Gastrocnemius medialis (tissue), 4 donors: ENCODE data around the gene STARD8. TPM values are rescaled to one million over a fixed set of nuclear protein-coding genes. Genes with fewer than 3 reads are reported as not detected.
A peak's percentile ranks its signal among the peaks of the same experiment; 100 is the strongest.

Experiments
- ATAC-seq, 2 donors: fragments of 150-250 bp; one replicate each; pipeline ENCODE4 v1.9.1; 2016
- DNase-seq, 2 donors: peaks; one replicate each; pipeline ENCODE4 v3.0.0-alpha.2; 2019
- H3K27ac ChIP-seq, 4 donors: fragments of 200-600 bp; sonication (generic); 1 replicate in 1 of 4; 2 replicates in 3 of 4; pipeline ENCODE4 v1.5.1; 2016 to 2018; ENCODE audit warnings: mild to moderate bottlenecking in 2 of 4, moderate library complexity in 1 of 4
- H3K27me3 ChIP-seq, 3 donors: fragments of 200-600 bp; sonication (generic) in 2 of 3; 1 replicate in 1 of 3; 2 replicates in 2 of 3; pipeline versions ENCODE4 v1.5.1 to v1.6.0; 2016 to 2019; ENCODE audit warnings: mild to moderate bottlenecking in 1 of 3, moderate library complexity in 1 of 3
- H3K36me3 ChIP-seq, 2 donors: fragments of 200-600 bp; sonication (generic) in 1 of 2; one replicate each; pipeline ENCODE4 v1.5.1; 2017 to 2018
- H3K4me1 ChIP-seq, 2 donors: fragments of 200-600 bp; sonication (generic) in 1 of 2; one replicate each; pipeline ENCODE4 v1.5.1; 2016 to 2017; ENCODE audit warnings: mild to moderate bottlenecking in 2 of 2
- H3K4me3 ChIP-seq, 4 donors: fragments of 200-600 bp; sonication (generic) in 3 of 4; 1 replicate in 1 of 4; 2 replicates in 3 of 4; pipeline ENCODE4 v1.5.1; 2016 to 2019; ENCODE audit warnings: mild to moderate bottlenecking in 2 of 4
- H3K9me3 ChIP-seq, 3 donors: fragments of 200-600 bp; sonication (generic) in 2 of 3; 1 replicate in 1 of 3; 2 replicates in 2 of 3; pipeline ENCODE4 v1.5.1; 2016 to 2019
- CTCF ChIP-seq, 5 experiments: fragments of 450-650 bp in 3 of 5; fragments of 200-600 bp in 2 of 5; sonication (generic) in 2 of 5; IDR thresholded peaks in 4 of 5; conservative IDR thresholded peaks in 1 of 5; 1 replicate in 4 of 5; 2 replicates in 1 of 5; pipeline ENCODE4 v1.5.1; 2016 to 2019; ENCODE audit warnings: antibody characterized with exemption in 5 of 5, mild to moderate bottlenecking in 3 of 5, moderate library complexity in 3 of 5
- POLR2A ChIP-seq, 2 donors: fragments of 450-650 bp; IDR thresholded peaks; one replicate each; pipeline ENCODE4 v1.6.1; 2017; ENCODE audit warnings: antibody characterized with exemption in 2 of 2, mild to moderate bottlenecking in 2 of 2, moderate library complexity in 2 of 2
- in situ Hi-C, 4 donors: fragments of 200-750 bp; cut with MboI; loops; one replicate each; pipeline versions ENCODE4 v1.15.0 to v1.8.0; 2017; ENCODE audit warnings: low sequenced_read_pairs in 4 of 4
- intact Hi-C: fragments of 100-400 bp; cut with DNase I; formaldehyde crosslinking; loops from one replicate; pipeline ENCODE4 v1.15.1; 2023; ENCODE audit warnings: low total_unique reads
- total RNA-seq, 4 donors: library from RNA; depleted of rRNA; stranded (reverse); fragments of >200 nt; gene quantifications; one replicate each; pipeline versions ENCODE4 v1.1.0 to v1.2.3, GENCODE V29; 2016

The STARD8 gene
- total RNA-seq, 4 donors from 2014 or later: 6.6 to 9.4 (median 9.1) TPM

GRCh38 chrX:68672581-68673318, 25.3 kb downstream of the STARD8 start:
- H3K27ac ChIP-seq: peak overlapping the region in 3 of 4 donors; percentile 10 to 43 (median 40)
- H3K4me3 ChIP-seq: no peak overlapping the region
- H3K36me3 ChIP-seq: no peaks in the 10 kb centered on the region
- DNase-seq (no peak), ATAC-seq (peak; percentile 24 to 54)
- no peaks in the 10 kb centered on the region for H3K9me3 ChIP-seq
- no peaks in the 10 kb centered on the region for H3K27me3 ChIP-seq
- H3K4me1 ChIP-seq: peaks cover 0 to 3% of the 10 kb centered on the region in 2 donors
- intact Hi-C loops (no loop called here), in situ Hi-C loops (no loop called here)
- TF ChIP-seq POLR2A (IDR thresholded peaks at IDR 0.05) (no peak), CTCF (IDR thresholded peaks at IDR 0.05 in 4 of 5, conservative IDR thresholded peaks at IDR 0.05 in 1 of 5) (no peak)

- intact Hi-C loops: no loop called here
- no peaks in the 10 kb centered on the region for H3K9me3 ChIP-seq
- H3K27me3 ChIP-seq: no peaks in the 10 kb centered on the region
- in situ Hi-C loops: no loop called here
- no peaks in the 10 kb centered on the region for H3K36me3 ChIP-seq
- TF ChIP-seq POLR2A (IDR thresholded peaks at IDR 0.05) (no peak), CTCF (IDR thresholded peaks at IDR 0.05 in 4 of 5, conservative IDR thresholded peaks at IDR 0.05 in 1 of 5) (no peak)
- no peak overlapping the region for H3K4me3 ChIP-seq
- no peak overlapping the region for H3K27ac ChIP-seq
- DNase-seq (no peak), ATAC-seq (no peak)
- no peaks in the 10 kb centered on the region for H3K4me1 ChIP-seq
Measured at GRCh38 chrX:68675571-68675970, 28.1 kb downstream of the STARD8 start.

- no peaks in the 10 kb centered on the region for H3K4me1 ChIP-seq
- H3K27ac ChIP-seq: no peak overlapping the region
- ATAC-seq: no peak
- intact Hi-C loops: no loop called here
- TF ChIP-seq POLR2A (IDR thresholded peaks at IDR 0.05) (no peak), CTCF (IDR thresholded peaks at IDR 0.05 in 4 of 5, conservative IDR thresholded peaks at IDR 0.05 in 1 of 5) (no peak)
- no peak overlapping the region for H3K4me3 ChIP-seq
- DNase-seq: no peak
- no peaks in the 10 kb centered on the region for H3K27me3 ChIP-seq
- in situ Hi-C loops: no loop called here
- no peaks in the 10 kb centered on the region for H3K9me3 ChIP-seq
- no peaks in the 10 kb centered on the region for H3K36me3 ChIP-seq
Measured at GRCh38 chrX:68676335-68676734, 28.9 kb downstream of the STARD8 start.

- Histone ChIP-seq H3K27me3 (no peaks in the 10 kb centered on the region), H3K4me3 (no peak overlapping the region), H3K36me3 (no peaks in the 10 kb centered on the region), H3K27ac (no peak overlapping the region), H3K9me3 (no peaks in the 10 kb centered on the region), H3K4me1 (peaks cover 0 to 3% of the 10 kb centered on the region in 2 donors)
- intact Hi-C loops (no loop called here), in situ Hi-C loops (no loop called here)
- DNase-seq (no peak), ATAC-seq (no peak)
- TF ChIP-seq CTCF (IDR thresholded peaks at IDR 0.05 in 4 of 5, conservative IDR thresholded peaks at IDR 0.05 in 1 of 5) (no peak), POLR2A (IDR thresholded peaks at IDR 0.05) (no peak)
Measured at GRCh38 chrX:68677998-68678397, 30.5 kb downstream of the STARD8 start.
